MV-4-11 (cell line): ENCODE results near the gene CIP2A.
"Not testable (repeated sequence)": the region's sequence is repeated elsewhere in the genome, so short reads cannot be mapped to it uniquely, and the experiment has no call there.

ENCODE experiments used
- DNase-seq: peaks from one replicate; lab custom pipeline; 2025; lab: John Stamatoyannopoulos, UW

CIP2A gene

GRCh38 chr3:108589081-108589997 lies at the start of gene CIP2A, which contains the start of gene DZIP3:
CIP2A (minus strand) TSS chr3:108589438; CDS start chr3:108589375, 63 bp downstream.
DZIP3 (plus strand) TSS chr3:108589722; CDS start chr3:108605407, 15,685 bp downstream.
- DNase-seq = peak; percentile 80

- no peak for DNase-seq
Observed at GRCh38 chr3:108629974-108630373, 40.7 kb upstream of the CIP2A start.

- DNase-seq = no peak
Observed at GRCh38 chr3:108623504-108623903, 34.3 kb upstream of the CIP2A start.

GRCh38 chr3:108620250-108620649 lies 31.0 kb upstream of the CIP2A start:
- no peak for DNase-seq

GRCh38 chr3:108616090-108616489 lies 26.9 kb upstream of the CIP2A start:
- not testable (repeated sequence) for DNase-seq

- DNase-seq = no peak
Observed at GRCh38 chr3:108610651-108611050, 21.4 kb upstream of the CIP2A start.

- DNase-seq = no peak
Observed at GRCh38 chr3:108608750-108609149, 19.5 kb upstream of the CIP2A start.

GRCh38 chr3:108605491-108605890 lies 16.3 kb upstream of the CIP2A start:
- no peak for DNase-seq

- DNase-seq = no peak
Observed at GRCh38 chr3:108605028-108605427, 15.8 kb upstream of the CIP2A start.

GRCh38 chr3:108603691-108604090 lies 14.5 kb upstream of the CIP2A start:
- no peak for DNase-seq

GRCh38 chr3:108602935-108603294 lies 13.7 kb upstream of the CIP2A start:
- no peak for DNase-seq

- no peak for DNase-seq
Observed at GRCh38 chr3:108602249-108602934, 13.2 kb upstream of the CIP2A start.

- DNase-seq = no peak
Observed at GRCh38 chr3:108599677-108600409, 10.6 kb upstream of the CIP2A start.

- no peak for DNase-seq
Observed at GRCh38 chr3:108598375-108598774, 9.1 kb upstream of the CIP2A start.

GRCh38 chr3:108595321-108595720 lies 6.1 kb upstream of the CIP2A start:
- no peak for DNase-seq

- no peak for DNase-seq
Observed at GRCh38 chr3:108590460-108590859, 1.2 kb upstream of the CIP2A start.

GRCh38 chr3:108589998-108590323 lies 723 bp upstream of the CIP2A start:
- no peak for DNase-seq

GRCh38 chr3:108588601-108589000 lies 637 bp downstream of the CIP2A start:
- DNase-seq = peak; percentile 72

GRCh38 chr3:108578064-108578463 lies 11.2 kb downstream of the CIP2A start:
- DNase-seq = no peak

GRCh38 chr3:108569336-108569735 lies 19.9 kb downstream of the CIP2A start:
- DNase-seq = no peak

GRCh38 chr3:108566599-108566998 lies 22.6 kb downstream of the CIP2A start:
- DNase-seq = no peak

- peak; percentile 2 for DNase-seq
Observed at GRCh38 chr3:108565506-108565905, 23.7 kb downstream of the CIP2A start.

GRCh38 chr3:108564564-108564963 lies 24.7 kb downstream of the CIP2A start:
- DNase-seq = peak; percentile 2
